ENCODE measurements around the gene GPRIN2. TPM values are rescaled to one million over a fixed set of nuclear protein-coding genes. Genes with fewer than 3 reads are reported as not detected.
"Not testable (repeated sequence)": the region's sequence is repeated elsewhere in the genome, so short reads cannot be mapped to it uniquely, and the experiment has no call there.

Gene GPRIN2
- total and polyA plus RNA-seq, 2 of the 8 experiments (the other 6 are each of a cell fraction or from before 2014, with no cell fraction given): 14.3 to 18.6 TPM

DNA sequence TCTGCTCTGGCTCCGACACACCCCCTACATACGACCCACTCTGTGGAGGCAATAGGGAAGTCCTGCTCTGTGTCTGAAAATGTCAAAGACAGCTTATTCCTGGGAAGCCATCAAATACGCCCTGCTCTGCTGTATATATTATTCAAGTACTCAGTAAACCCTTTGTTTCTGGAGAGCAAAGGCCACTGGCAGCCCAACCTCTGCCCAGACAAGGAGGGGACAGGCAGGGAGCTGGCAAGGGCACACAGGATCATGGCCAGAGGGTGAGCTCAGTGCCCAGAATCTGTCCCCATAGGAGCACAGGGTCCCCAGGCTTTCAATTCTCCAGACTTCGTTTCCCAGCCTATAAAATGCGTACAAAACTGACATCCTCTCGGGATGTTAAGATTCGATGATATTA lies 43.7 kb downstream of the GPRIN2 start:
- H2BK20ac ChIP-seq (ENCODE audit: low read length); H4K8ac ChIP-seq (ENCODE audit: extremely low read depth, insufficient read depth, low read length); H3K23ac ChIP-seq (ENCODE audit: insufficient read length); H2BK15ac ChIP-seq (ENCODE audit: low read length); H3K4me3 ChIP-seq (ENCODE audit: extremely low read depth in 1 of 4, insufficient read depth in 2 of 4, low read depth in 3 of 4, low read length in 4 of 4); H3K4ac ChIP-seq (replicated peaks; ENCODE audit: insufficient read length, low read depth, low read length); POLR2A ChIA-PET (ENCODE audit: partially characterized antibody); H4K20me1 ChIP-seq (replicated peaks in 1 of 2; ENCODE audit: control insufficient read depth in 1 of 2, insufficient read depth in 2 of 2, low read length in 2 of 2); H2BK12ac ChIP-seq (ENCODE audit: low read depth, low read length); H3K4me2 ChIP-seq (ENCODE audit: insufficient read depth in 1 of 2, low read depth in 2 of 2, low read length in 2 of 2); H3K56ac ChIP-seq (replicated peaks; ENCODE audit: insufficient read length, low read depth, low read length); CTCF ChIA-PET (ENCODE audit: partially characterized antibody); H3K79me1 ChIP-seq (ENCODE audit: low read depth, low read length); H3K27ac ChIP-seq (ENCODE audit: low read depth, low read length); H3K23me2 ChIP-seq (ENCODE audit: low read depth, low read length); H3K27me3 ChIP-seq (replicated peaks in 1 of 4; ENCODE audit: control insufficient read depth in 3 of 4, extremely low read depth in 1 of 4, insufficient read depth in 3 of 4, low read length in 3 of 4); H4K91ac ChIP-seq (replicated peaks; ENCODE audit: insufficient read length, low read length); FAIRE-seq; H3K36me3 ChIP-seq (ENCODE audit: control insufficient read depth in 2 of 4, insufficient read depth in 4 of 4, low read length in 3 of 4); H3K9ac ChIP-seq (replicated peaks in 1 of 4; ENCODE audit: extremely low read depth in 1 of 4, low read depth in 3 of 4, low read length in 3 of 4); H4K5ac ChIP-seq (ENCODE audit: insufficient read length, low read depth, low read length); H2AFZ ChIP-seq (ENCODE audit: low read length); DNase-seq (ENCODE audit: low read depth in 1 of 2, low spot score in 2 of 2); H3K18ac ChIP-seq (ENCODE audit: extremely low read depth, low read length); H3K4me1 ChIP-seq (replicated peaks in 1 of 4; ENCODE audit: control insufficient read depth in 3 of 4, insufficient read depth in 4 of 4, low read length in 3 of 4); H3K79me2 ChIP-seq (ENCODE audit: control insufficient read depth in 1 of 2, insufficient read depth in 2 of 2, low read length in 2 of 2); H3K9me3 ChIP-seq (ENCODE audit: insufficient read depth in 2 of 2, low read depth in 1 of 2, low read length in 1 of 2); H3K14ac ChIP-seq (ENCODE audit: insufficient read length); H2AK5ac ChIP-seq (ENCODE audit: low read depth, low read length); H2BK5ac ChIP-seq (ENCODE audit: low read depth, low read length); H2BK120ac ChIP-seq (replicated peaks; ENCODE audit: low read depth, low read length): not testable (repeated sequence)
- 95% methylated on average over 4 of the region's 7 CpGs; no CpG with 5 or more reads in 1 of the 2 experiments for WGBS, 2 experiments (ENCODE audit: extremely low coverage in 1 of 2, insufficient coverage in 1 of 2, insufficient read length in 1 of 2, insufficient replicate concordance in 2 of 2, low coverage in 1 of 2, low lambda C conversion rate in 2 of 2, missing lambda C conversion rate in 1 of 2)

DNA sequence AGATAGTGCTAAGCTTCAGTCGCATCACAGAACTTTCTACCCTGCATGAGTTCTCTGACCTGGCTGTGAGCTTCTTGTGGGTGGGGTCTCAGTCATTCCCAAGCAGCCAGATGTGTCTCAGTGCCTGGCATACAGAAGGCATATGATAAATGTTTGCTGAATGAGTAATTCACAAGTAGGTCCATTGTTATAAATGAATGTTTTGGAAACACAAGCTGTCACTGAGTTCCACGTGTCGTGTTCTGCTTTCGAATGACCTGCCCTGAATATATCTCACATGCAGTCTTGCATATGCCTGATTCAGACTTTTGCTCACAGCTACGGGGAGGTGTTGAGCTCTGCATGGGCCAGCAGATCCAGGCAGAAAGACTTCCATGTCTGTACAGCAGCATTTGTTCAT lies 44.5 kb downstream of the GPRIN2 start:
- POLR2A ChIA-PET (ENCODE audit: partially characterized antibody): not testable (repeated sequence)

More for the DNA sequence above, 44.5 kb downstream of the GPRIN2 start:
- H4K20me1 ChIP-seq (replicated peaks in 1 of 2; ENCODE audit: control insufficient read depth in 1 of 2, insufficient read depth in 2 of 2, low read length in 2 of 2); CTCF ChIA-PET (ENCODE audit: partially characterized antibody); H2BK15ac ChIP-seq (ENCODE audit: low read length); H3K36me3 ChIP-seq (ENCODE audit: control insufficient read depth in 2 of 4, insufficient read depth in 4 of 4, low read length in 3 of 4); H4K8ac ChIP-seq (ENCODE audit: extremely low read depth, insufficient read depth, low read length); H2BK12ac ChIP-seq (ENCODE audit: low read depth, low read length); FAIRE-seq; H3K18ac ChIP-seq (ENCODE audit: extremely low read depth, low read length); H3K79me2 ChIP-seq (ENCODE audit: control insufficient read depth in 1 of 2, insufficient read depth in 2 of 2, low read length in 2 of 2); H3K9me3 ChIP-seq (ENCODE audit: insufficient read depth in 2 of 2, low read depth in 1 of 2, low read length in 1 of 2); H3K56ac ChIP-seq (replicated peaks; ENCODE audit: insufficient read length, low read depth, low read length); H3K27ac ChIP-seq (ENCODE audit: low read depth, low read length); H2AFZ ChIP-seq (ENCODE audit: low read length); H3K23ac ChIP-seq (ENCODE audit: insufficient read length); H3K4me3 ChIP-seq (ENCODE audit: extremely low read depth in 1 of 4, insufficient read depth in 2 of 4, low read depth in 3 of 4, low read length in 4 of 4); H2BK5ac ChIP-seq (ENCODE audit: low read depth, low read length); H2AK5ac ChIP-seq (ENCODE audit: low read depth, low read length); H3K4me1 ChIP-seq (replicated peaks in 1 of 4; ENCODE audit: control insufficient read depth in 3 of 4, insufficient read depth in 4 of 4, low read length in 3 of 4); H4K5ac ChIP-seq (ENCODE audit: insufficient read length, low read depth, low read length); H3K14ac ChIP-seq (ENCODE audit: insufficient read length); H4K91ac ChIP-seq (replicated peaks; ENCODE audit: insufficient read length, low read length); DNase-seq (ENCODE audit: low read depth in 1 of 2, low spot score in 2 of 2); H2BK120ac ChIP-seq (replicated peaks; ENCODE audit: low read depth, low read length); H3K9ac ChIP-seq (replicated peaks in 1 of 4; ENCODE audit: extremely low read depth in 1 of 4, low read depth in 3 of 4, low read length in 3 of 4); H3K27me3 ChIP-seq (replicated peaks in 1 of 4; ENCODE audit: control insufficient read depth in 3 of 4, extremely low read depth in 1 of 4, insufficient read depth in 3 of 4, low read length in 3 of 4); H2BK20ac ChIP-seq (ENCODE audit: low read length); H3K4ac ChIP-seq (replicated peaks; ENCODE audit: insufficient read length, low read depth, low read length); H3K23me2 ChIP-seq (ENCODE audit: low read depth, low read length); H3K4me2 ChIP-seq (ENCODE audit: insufficient read depth in 1 of 2, low read depth in 2 of 2, low read length in 2 of 2); H3K79me1 ChIP-seq (ENCODE audit: low read depth, low read length): not testable (repeated sequence)
- WGBS, 2 experiments (ENCODE audit: extremely low coverage in 1 of 2, insufficient coverage in 1 of 2, insufficient read length in 1 of 2, insufficient replicate concordance in 2 of 2, low coverage in 1 of 2, low lambda C conversion rate in 2 of 2, missing lambda C conversion rate in 1 of 2): no CpG with 5 or more reads among the region's 5 CpGs
